ENCODE results near the gene SLC27A5. TPM values are rescaled to one million over a fixed set of nuclear protein-coding genes. Genes with fewer than 3 reads are reported as not detected.

The SLC27A5 gene
- total and polyA plus RNA-seq, 2 of the 13 experiments (the other 11 are each of a cell fraction or from before 2014, with no cell fraction given): 30.3 to 40.2 TPM

GRCh38 chr19:58499021-58499927 is 12.5 kb downstream of the SLC27A5 start (continued):
- peak in 1 of 2 experiments; percentile 67; a peak in 1 of 4 replicates for TF ChIP-seq REST (IDR thresholded peaks at IDR 0.05; ENCODE audit: borderline replicate concordance in 1 of 2, low read depth in 1 of 2, low read length in 2 of 2)
- TF ChIP-seq ZIK1 (CRISPR knock-in tag; IDR thresholded peaks at IDR 0.05; ENCODE audit: borderline replicate concordance, low read depth): peak; percentile 69; the same call in 1 of the 2 replicates
- no peak for TF ChIP-seq ZNF652 (CRISPR knock-in tag; IDR thresholded peaks at IDR 0.05; ENCODE audit: borderline replicate concordance, low read depth)
- TF ChIP-seq EED (CRISPR knock-in tag; IDR thresholded peaks at IDR 0.05): no peak
- TF ChIP-seq ZNF317 (CRISPR knock-in tag; IDR thresholded peaks at IDR 0.05): 0 out of 2 replicates have a peak, but pooled peaks have one; percentile 21
- TF ChIP-seq NFYC (CRISPR knock-in tag; IDR thresholded peaks at IDR 0.05): peak; percentile 66
- no peak for TF ChIP-seq ZSCAN12 (CRISPR knock-in tag; IDR thresholded peaks at IDR 0.05)
- no peak for TF ChIP-seq ZMAT5 (CRISPR knock-in tag; IDR thresholded peaks at IDR 0.05; ENCODE audit: borderline replicate concordance, low read depth)
- no peak for TF ChIP-seq PBX3 (CRISPR knock-in tag; IDR thresholded peaks at IDR 0.05; ENCODE audit: borderline replicate concordance)
- TF ChIP-seq AFF4 (CRISPR knock-in tag; IDR thresholded peaks at IDR 0.05): 0 out of 2 replicates have a peak, but pooled peaks have one; percentile 45
- peak; percentile 34 for TF ChIP-seq ZNF18 (CRISPR knock-in tag; IDR thresholded peaks at IDR 0.05; ENCODE audit: insufficient replicate concordance)
- peak; percentile 95 for TF ChIP-seq KDM5A (IDR thresholded peaks at IDR 0.05; ENCODE audit: borderline replicate concordance, low read length)
- TF ChIP-seq ZNF3 (CRISPR knock-in tag; IDR thresholded peaks at IDR 0.05): no peak
- no peak for TF ChIP-seq HNRNPH1 (optimal IDR thresholded peaks at IDR 0.05; ENCODE audit: low read depth, low read length)
- TF ChIP-seq KLF11 (CRISPR knock-in tag; IDR thresholded peaks at IDR 0.05): peak; percentile 82; the same call in 1 of the 2 replicates

Data from HepG2 (cell line).